Measurements from ENCODE around the gene MERTK. TPM values are rescaled to one million over a fixed set of nuclear protein-coding genes. Genes with fewer than 3 reads are reported as not detected.
A peak's percentile ranks its signal among the peaks of the same experiment; 100 is the strongest.

MERTK gene
- total and polyA plus RNA-seq, 10 of the 15 experiments (the other 5 are each of a cell fraction or from before 2014, with no cell fraction given) = 0.13 to 30.6 (median 0.50) TPM

DNA sequence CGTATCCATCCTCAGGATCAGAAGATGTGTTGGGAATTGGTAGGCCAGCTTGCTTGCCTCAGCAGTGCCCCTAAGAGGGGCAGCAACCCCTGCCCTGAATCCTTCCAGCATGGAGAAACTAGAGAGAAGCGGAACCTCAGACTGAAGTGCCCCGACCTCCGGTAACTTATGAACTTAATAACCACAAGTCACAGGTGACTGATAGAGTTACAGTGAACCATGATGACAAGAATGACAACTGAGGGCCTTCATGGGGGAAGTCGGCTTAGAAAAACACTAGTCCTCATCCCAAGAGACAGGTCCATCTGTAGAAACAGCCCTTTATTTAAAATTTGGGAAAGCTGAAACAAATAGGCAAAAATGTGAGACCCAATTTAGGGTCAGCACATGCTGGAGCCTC is 114.1 kb downstream of the MERTK start:
- BruUV-seq (replicated peaks) = no TSS peak
- no peak for FAIRE-seq
- SMC1A ChIA-PET (ENCODE audit: uncharacterized antibody, unreplicated experiment) = interaction anchor here (0.6 to 0.9 kb wide), 2 partner anchors 14 to 29 kb away, joined by 3 to 4 read pairs; no protein-coding TSS in a partner anchor

DNA sequence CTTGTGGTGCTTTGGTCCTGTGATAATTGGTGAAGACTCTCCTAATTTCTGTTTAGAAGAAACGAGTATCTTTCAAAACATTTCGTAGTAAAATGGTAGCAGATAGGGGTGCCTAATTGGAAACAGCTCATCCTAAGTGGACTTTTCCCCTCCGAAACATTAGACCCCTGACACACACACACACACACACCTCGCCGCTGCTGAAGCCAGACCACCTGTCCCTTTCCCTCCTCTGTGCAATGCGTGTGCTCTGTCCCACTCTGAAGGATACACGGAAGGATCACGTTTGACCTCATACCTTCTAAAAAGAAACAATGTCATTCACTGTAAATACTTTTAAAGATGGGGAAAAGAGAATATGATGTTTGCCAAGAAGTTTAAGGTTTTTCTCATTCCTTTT is 120.4 kb downstream of the MERTK start:
- ChIA-PET POLR2A (interaction anchor here (0.5 kb wide), 1 partner anchor 636 kb away, joined by 5 read pairs; no protein-coding TSS in a partner anchor), SMC1A (ENCODE audit: uncharacterized antibody, unreplicated experiment) (interaction anchor here (1.5 kb wide), 1 partner anchor 15 kb away, joined by 3 read pairs; no protein-coding TSS in a partner anchor), CTCF (interaction anchor here (0.5 to 2.0 kb wide), 2 partner anchors 131 to 461 kb away, joined by 3 to 5 read pairs; no protein-coding TSS in a partner anchor), RAD21 (ENCODE audit: unreplicated experiment) (no interaction called here)
- H3K4me2 ChIP-seq (ENCODE audit: control insufficient read depth, insufficient read depth) = no peak overlapping the region
- H3K4me1 ChIP-seq (ENCODE audit: control insufficient read depth, insufficient read depth, low read length) = no peaks in the 10 kb centered on the region
- H3K36me3 ChIP-seq (ENCODE audit: control insufficient read depth in 2 of 2, insufficient read depth in 2 of 2, low read length in 1 of 2) = no peaks in the 10 kb centered on the region
- H3K79me2 ChIP-seq (ENCODE audit: control insufficient read depth, insufficient read depth, low read length) = no peaks in the 10 kb centered on the region
- intact Hi-C loops (cut with micrococcal nuclease; ENCODE audit: unreplicated experiment) (no loop called here), in situ Hi-C loops (cut with MboI) (no loop called here)
- no peak overlapping the region for H2AFZ ChIP-seq (ENCODE audit: control insufficient read depth, low read depth, low read length)
- H3K27me3 ChIP-seq (replicated peaks in 1 of 2; ENCODE audit: control insufficient read depth in 2 of 2, insufficient read depth in 2 of 2, low read length in 1 of 2) = no peaks in the 10 kb centered on the region
- no peaks in the 10 kb centered on the region for H4K20me1 ChIP-seq (ENCODE audit: control insufficient read depth, insufficient read depth)
- no peak for ATAC-seq
- no TSS peak for BruUV-seq (replicated peaks)
- H3K4me3 ChIP-seq = no peak overlapping the region
- WGBS (ENCODE audit: insufficient coverage, insufficient replicate concordance, low lambda C conversion rate, missing lambda C conversion rate) = 25% methylated on average over 8 of the region's 8 CpGs
- no peak for DNase-seq (ENCODE audit: low read depth, low spot score)
- no peak overlapping the region for H3K27ac ChIP-seq (ENCODE audit: control insufficient read depth, insufficient read depth)
- H3K9me3 ChIP-seq (replicated peaks; ENCODE audit: control insufficient read depth, insufficient read depth, low read length) = no peaks in the 10 kb centered on the region
- no peak overlapping the region for H3K9ac ChIP-seq (ENCODE audit: control insufficient read depth, insufficient read depth, low read length)
- FAIRE-seq = no peak
- TF ChIP-seq, protein P1, sequence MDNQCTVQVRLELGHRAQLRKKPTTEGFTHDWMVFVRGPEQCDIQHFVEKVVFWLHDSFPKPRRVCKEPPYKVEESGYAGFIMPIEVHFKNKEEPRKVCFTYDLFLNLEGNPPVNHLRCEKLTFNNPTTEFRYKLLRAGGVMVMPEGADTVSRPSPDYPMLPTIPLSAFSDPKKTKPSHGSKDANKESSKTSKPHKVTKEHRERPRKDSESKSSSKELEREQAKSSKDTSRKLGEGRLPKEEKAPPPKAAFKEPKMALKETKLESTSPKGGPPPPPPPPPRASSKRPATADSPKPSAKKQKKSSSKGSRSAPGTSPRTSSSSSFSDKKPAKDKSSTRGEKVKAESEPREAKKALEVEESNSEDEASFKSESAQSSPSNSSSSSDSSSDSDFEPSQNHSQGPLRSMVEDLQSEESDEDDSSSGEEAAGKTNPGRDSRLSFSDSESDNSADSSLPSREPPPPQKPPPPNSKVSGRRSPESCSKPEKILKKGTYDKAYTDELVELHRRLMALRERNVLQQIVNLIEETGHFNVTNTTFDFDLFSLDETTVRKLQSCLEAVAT (IDR thresholded peaks at IDR 0.05) = no peak
- TF ChIP-seq, protein P2, sequence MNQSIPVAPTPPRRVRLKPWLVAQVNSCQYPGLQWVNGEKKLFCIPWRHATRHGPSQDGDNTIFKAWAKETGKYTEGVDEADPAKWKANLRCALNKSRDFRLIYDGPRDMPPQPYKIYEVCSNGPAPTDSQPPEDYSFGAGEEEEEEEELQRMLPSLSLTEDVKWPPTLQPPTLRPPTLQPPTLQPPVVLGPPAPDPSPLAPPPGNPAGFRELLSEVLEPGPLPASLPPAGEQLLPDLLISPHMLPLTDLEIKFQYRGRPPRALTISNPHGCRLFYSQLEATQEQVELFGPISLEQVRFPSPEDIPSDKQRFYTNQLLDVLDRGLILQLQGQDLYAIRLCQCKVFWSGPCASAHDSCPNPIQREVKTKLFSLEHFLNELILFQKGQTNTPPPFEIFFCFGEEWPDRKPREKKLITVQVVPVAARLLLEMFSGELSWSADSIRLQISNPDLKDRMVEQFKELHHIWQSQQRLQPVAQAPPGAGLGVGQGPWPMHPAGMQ (IDR thresholded peaks at IDR 0.05; ENCODE audit: borderline replicate concordance) = no peak
- TF ChIP-seq CHD4 (IDR thresholded peaks at IDR 0.05) (no peak), ZNF622 (IDR thresholded peaks at IDR 0.05) (no peak), ASH2L (IDR thresholded peaks at IDR 0.05; ENCODE audit: borderline replicate concordance, low read depth) (no peak)
- TF ChIP-seq, protein P3, sequence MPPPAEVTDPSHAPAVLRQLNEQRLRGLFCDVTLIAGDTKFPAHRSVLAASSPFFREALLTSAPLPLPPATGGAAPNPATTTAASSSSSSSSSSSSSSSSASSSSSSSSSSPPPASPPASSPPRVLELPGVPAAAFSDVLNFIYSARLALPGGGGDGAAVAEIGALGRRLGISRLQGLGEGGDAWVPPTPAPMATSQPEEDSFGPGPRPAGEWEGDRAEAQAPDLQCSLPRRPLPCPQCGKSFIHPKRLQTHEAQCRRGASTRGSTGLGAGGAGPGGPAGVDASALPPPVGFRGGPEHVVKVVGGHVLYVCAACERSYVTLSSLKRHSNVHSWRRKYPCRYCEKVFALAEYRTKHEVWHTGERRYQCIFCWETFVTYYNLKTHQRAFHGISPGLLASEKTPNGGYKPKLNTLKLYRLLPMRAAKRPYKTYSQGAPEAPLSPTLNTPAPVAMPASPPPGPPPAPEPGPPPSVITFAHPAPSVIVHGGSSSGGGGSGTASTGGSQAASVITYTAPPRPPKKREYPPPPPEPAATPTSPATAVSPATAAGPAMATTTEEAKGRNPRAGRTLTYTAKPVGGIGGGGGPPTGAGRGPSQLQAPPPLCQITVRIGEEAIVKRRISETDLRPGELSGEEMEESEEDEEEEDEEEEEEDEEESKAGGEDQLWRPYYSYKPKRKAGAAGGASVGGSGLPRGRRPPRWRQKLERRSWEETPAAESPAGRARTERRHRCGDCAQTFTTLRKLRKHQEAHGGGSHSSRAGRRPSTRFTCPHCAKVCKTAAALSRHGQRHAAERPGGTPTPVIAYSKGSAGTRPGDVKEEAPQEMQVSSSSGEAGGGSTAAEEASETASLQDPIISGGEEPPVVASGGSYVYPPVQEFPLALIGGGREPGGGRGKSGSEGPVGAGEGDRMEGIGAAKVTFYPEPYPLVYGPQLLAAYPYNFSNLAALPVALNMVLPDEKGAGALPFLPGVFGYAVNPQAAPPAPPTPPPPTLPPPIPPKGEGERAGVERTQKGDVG (CRISPR knock-in tag; IDR thresholded peaks at IDR 0.05) = no peak

More for the DNA sequence above, 114.1 kb downstream of the MERTK start:
- Histone ChIP-seq H3K9ac (ENCODE audit: control insufficient read depth, insufficient read depth, low read length) (no peak overlapping the region), H3K27ac (ENCODE audit: control insufficient read depth, insufficient read depth) (no peak overlapping the region), H3K4me1 (ENCODE audit: control insufficient read depth, insufficient read depth, low read length) (no peaks in the 10 kb centered on the region; the same call in 1 of the 2 replicates), H3K4me3 (no peak overlapping the region), H3K27me3 (replicated peaks in 1 of 2; ENCODE audit: control insufficient read depth in 2 of 2, insufficient read depth in 2 of 2, low read length in 1 of 2) (no peaks in the 10 kb centered on the region), H3K9me3 (replicated peaks; ENCODE audit: control insufficient read depth, insufficient read depth, low read length) (no peaks in the 10 kb centered on the region), H3K79me2 (ENCODE audit: control insufficient read depth, insufficient read depth, low read length) (no peaks in the 10 kb centered on the region), H3K36me3 (ENCODE audit: control insufficient read depth in 2 of 2, insufficient read depth in 2 of 2, low read length in 1 of 2) (no peaks in the 10 kb centered on the region), H4K20me1 (ENCODE audit: control insufficient read depth, insufficient read depth) (no peaks in the 10 kb centered on the region), H2AFZ (ENCODE audit: control insufficient read depth, low read depth, low read length) (no peak overlapping the region), H3K4me2 (ENCODE audit: control insufficient read depth, insufficient read depth) (no peak overlapping the region)
- TF ChIP-seq EZH2 (IDR thresholded peaks at IDR 0.05; ENCODE audit: borderline replicate concordance, control insufficient read depth, low read depth, low read length) (no peak), KDM1A (IDR thresholded peaks at IDR 0.05; ENCODE audit: borderline replicate concordance) (no peak), NR2F1 (conservative IDR thresholded peaks at IDR 0.05) (peak; percentile 39; the same call in 1 of the 2 replicates), CEBPB (IDR thresholded peaks at IDR 0.05; ENCODE audit: borderline replicate concordance in 1 of 2, low read depth in 2 of 2, low read length in 2 of 2) (no peak), RUNX3 (IDR thresholded peaks at IDR 0.05; ENCODE audit: low read length) (peak; percentile 43; the same call in 1 of the 2 replicates)
- TF ChIP-seq, protein P4, sequence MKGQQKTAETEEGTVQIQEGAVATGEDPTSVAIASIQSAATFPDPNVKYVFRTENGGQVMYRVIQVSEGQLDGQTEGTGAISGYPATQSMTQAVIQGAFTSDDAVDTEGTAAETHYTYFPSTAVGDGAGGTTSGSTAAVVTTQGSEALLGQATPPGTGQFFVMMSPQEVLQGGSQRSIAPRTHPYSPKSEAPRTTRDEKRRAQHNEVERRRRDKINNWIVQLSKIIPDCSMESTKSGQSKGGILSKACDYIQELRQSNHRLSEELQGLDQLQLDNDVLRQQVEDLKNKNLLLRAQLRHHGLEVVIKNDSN (IDR thresholded peaks at IDR 0.05; ENCODE audit: borderline replicate concordance, extremely low read length, insufficient read depth, low read depth, low read length) = no peak
- CTCF ChIA-PET = no interaction called here
- RAD21 ChIA-PET (ENCODE audit: unreplicated experiment) = no interaction called here
- no peak for DNase-seq (ENCODE audit: low read depth, low spot score)
- in situ Hi-C loops (cut with MboI) = no loop called here
- peak; percentile 67 for ATAC-seq
- POLR2A ChIA-PET = interaction anchor here (0.8 kb wide), 1 partner anchor 20 kb away, joined by 4 read pairs; no protein-coding TSS in a partner anchor
- 19% methylated on average over 5 of the region's 5 CpGs for WGBS (ENCODE audit: insufficient coverage, insufficient replicate concordance, low lambda C conversion rate, missing lambda C conversion rate)
- intact Hi-C loops (cut with micrococcal nuclease; ENCODE audit: unreplicated experiment) = loop anchor here (2.0 kb wide), 1 partner anchor 18 kb away; no protein-coding TSS in a partner anchor

Data from GM12878 (cell line).